ENCODE data around the gene ATRAID. TPM values are rescaled to one million over a fixed set of nuclear protein-coding genes. Genes with fewer than 3 reads are reported as not detected.

The ATRAID gene
- total and polyA plus RNA-seq, 12 donors = 116 to 162 (median 132) TPM

- no peaks in the 10 kb centered on the region for H3K27me3 ChIP-seq
- WGBS, 2 donors = 89 to 97% methylated on average over 4 of the region's 4 CpGs
- H3K9me3 ChIP-seq = no peaks in the 10 kb centered on the region
- DNase-seq (no peak), ATAC-seq (no peak)
- intact Hi-C loops (cut with DNase I) = loop anchor here in 2 of 10 donors (10.0 kb wide), 2 partner anchors 136 to 146 kb away; partner anchors contain the start of gene GTF3C2 (in 1 of the 2)
- peaks cover 0 to 82% (median 27%) of the 10 kb centered on the region in 9 donors for H3K36me3 ChIP-seq
- no peak overlapping the region for H3K27ac ChIP-seq
- no peak overlapping the region for H3K4me3 ChIP-seq
- TF ChIP-seq, protein P1, sequence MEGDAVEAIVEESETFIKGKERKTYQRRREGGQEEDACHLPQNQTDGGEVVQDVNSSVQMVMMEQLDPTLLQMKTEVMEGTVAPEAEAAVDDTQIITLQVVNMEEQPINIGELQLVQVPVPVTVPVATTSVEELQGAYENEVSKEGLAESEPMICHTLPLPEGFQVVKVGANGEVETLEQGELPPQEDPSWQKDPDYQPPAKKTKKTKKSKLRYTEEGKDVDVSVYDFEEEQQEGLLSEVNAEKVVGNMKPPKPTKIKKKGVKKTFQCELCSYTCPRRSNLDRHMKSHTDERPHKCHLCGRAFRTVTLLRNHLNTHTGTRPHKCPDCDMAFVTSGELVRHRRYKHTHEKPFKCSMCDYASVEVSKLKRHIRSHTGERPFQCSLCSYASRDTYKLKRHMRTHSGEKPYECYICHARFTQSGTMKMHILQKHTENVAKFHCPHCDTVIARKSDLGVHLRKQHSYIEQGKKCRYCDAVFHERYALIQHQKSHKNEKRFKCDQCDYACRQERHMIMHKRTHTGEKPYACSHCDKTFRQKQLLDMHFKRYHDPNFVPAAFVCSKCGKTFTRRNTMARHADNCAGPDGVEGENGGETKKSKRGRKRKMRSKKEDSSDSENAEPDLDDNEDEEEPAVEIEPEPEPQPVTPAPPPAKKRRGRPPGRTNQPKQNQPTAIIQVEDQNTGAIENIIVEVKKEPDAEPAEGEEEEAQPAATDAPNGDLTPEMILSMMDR (IDR thresholded peaks at IDR 0.05) = no peak
- peaks cover 0 to 22% (median 16%) of the 10 kb centered on the region in 9 donors for H3K4me1 ChIP-seq
Measured at GRCh38 chr2:27218614-27219013, 6.8 kb downstream of the ATRAID start.

DNA sequence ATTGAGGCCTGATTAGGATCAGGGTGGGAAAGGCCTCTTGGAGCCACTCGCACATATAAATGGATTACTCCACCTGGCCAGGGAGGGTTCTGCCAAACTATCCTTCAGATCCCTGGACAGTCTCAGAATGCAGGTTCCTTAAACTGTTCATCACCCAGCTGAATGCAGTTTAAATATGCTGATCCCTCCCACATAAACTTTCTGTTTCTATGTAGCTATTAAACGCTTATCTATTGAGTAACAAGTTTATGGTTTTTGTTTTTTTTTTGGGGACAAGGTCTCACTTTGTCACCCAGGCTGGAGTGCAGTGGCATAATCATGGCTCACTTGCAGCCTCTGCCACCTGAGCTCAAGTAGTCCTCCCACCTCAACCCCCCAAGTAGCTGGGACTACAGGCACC is 7.2 kb downstream of the ATRAID start:
- Histone ChIP-seq H3K9me3 (no peaks in the 10 kb centered on the region), H3K4me3 (no peak overlapping the region), H3K27ac (no peak overlapping the region), H3K27me3 (no peaks in the 10 kb centered on the region), H3K36me3 (peaks cover 0 to 82% (median 32%) of the 10 kb centered on the region in 9 donors), H3K4me1 (peaks cover 0 to 19% (median 15%) of the 10 kb centered on the region in 9 donors)
- intact Hi-C loops (cut with DNase I) = loop anchor here in 2 of 10 donors (10.0 kb wide), 2 partner anchors 136 to 146 kb away; partner anchors contain the start of gene GTF3C2 (in 1 of the 2)
- DNase-seq = no peak
- 88 to 90% methylated on average over 2 of the region's 2 CpGs for WGBS, 2 donors
- TF ChIP-seq, protein P1 (IDR thresholded peaks at IDR 0.05) = no peak
- no peak for ATAC-seq

DNA sequence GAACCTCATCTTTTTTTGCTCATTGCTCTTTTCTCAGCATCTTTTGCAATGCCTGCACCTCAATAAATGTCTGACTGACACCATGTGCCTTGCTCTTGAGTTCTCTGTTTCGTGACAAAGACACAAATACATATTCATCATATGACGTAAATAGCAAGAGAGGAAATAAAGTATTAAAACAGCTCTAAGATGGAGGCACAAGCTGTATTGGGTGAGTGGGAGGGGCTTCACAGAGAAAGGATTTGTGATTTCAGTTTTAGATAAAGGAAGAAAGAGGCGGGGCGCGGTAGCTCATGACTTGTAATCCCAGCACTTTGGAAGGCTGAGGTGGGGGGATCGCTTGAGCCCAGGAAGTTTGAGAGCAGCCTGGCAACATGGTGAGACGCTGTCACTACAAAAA is 8.2 kb downstream of the ATRAID start:
- intact Hi-C loops (cut with DNase I) = no loop called here
- Histone ChIP-seq H3K36me3 (peaks cover 0 to 83% (median 39%) of the 10 kb centered on the region in 9 donors), H3K9me3 (no peaks in the 10 kb centered on the region), H3K27ac (no peak overlapping the region), H3K4me3 (no peak overlapping the region), H3K27me3 (no peaks in the 10 kb centered on the region), H3K4me1 (peaks cover 0 to 19% (median 15%) of the 10 kb centered on the region in 9 donors)
- 96 to 98% methylated on average over 7 of the region's 7 CpGs for WGBS, 2 donors
- DNase-seq (no peak), ATAC-seq (no peak)
- TF ChIP-seq, protein P1 (IDR thresholded peaks at IDR 0.05) = no peak

DNA sequence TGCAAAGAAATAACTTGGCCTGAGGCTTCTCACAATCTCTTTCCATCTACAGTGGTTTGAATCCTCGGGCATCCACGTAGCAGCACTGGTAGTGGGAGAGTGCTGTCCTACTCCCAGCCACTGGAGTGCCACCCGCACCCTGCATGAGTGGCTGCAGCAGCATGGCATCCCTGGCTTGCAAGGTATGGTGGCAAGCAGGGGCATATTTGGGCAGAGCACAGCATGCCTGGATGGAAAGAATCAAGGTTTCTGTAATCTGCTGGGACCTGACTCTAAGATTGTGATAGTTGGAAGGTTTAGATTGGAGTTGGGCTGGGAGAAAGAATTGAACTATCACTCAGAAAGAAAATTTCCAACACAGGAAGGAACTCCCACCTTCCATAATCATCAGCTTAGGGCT is 9.3 kb downstream of the ATRAID start:
- no peaks in the 10 kb centered on the region for H3K27me3 ChIP-seq
- DNase-seq (no peak), ATAC-seq (no peak)
- H3K36me3 ChIP-seq = peaks cover 0 to 83% (median 43%) of the 10 kb centered on the region in 9 donors
- H3K4me3 ChIP-seq = no peak overlapping the region
- intact Hi-C loops (cut with DNase I) = no loop called here
- TF ChIP-seq, protein P1 (IDR thresholded peaks at IDR 0.05) = no peak
- peaks cover 0 to 18% (median 15%) of the 10 kb centered on the region in 9 donors for H3K4me1 ChIP-seq
- H3K27ac ChIP-seq = no peak overlapping the region
- WGBS, 2 donors = 91 to 92% methylated on average over 3 of the region's 3 CpGs
- H3K9me3 ChIP-seq = no peaks in the 10 kb centered on the region
